Transverse colon (tissue), 4 donors: ENCODE measurements around the gene HOXA3. TPM values are rescaled to one million over a fixed set of nuclear protein-coding genes. Genes with fewer than 3 reads are reported as not detected.
A peak's percentile ranks its signal among the peaks of the same experiment; 100 is the strongest.

Experiments
- DNase-seq: peaks from one replicate; pipeline ENCODE4 v3.0.0-alpha.2; 2019
- H3K27ac ChIP-seq, 4 donors: fragments of 200-600 bp; sonication (generic); 2 replicates each; pipeline ENCODE4 v1.5.1; 2016 to 2018; ENCODE audit warnings: inconsistent platforms in 4 of 4
- H3K27me3 ChIP-seq: fragments of 200-600 bp; sonication (generic); 2 replicates; pipeline ENCODE4 v1.5.1; 2017; ENCODE audit warnings: inconsistent platforms
- H3K36me3 ChIP-seq, 4 donors: fragments of 200-600 bp; sonication (generic); 2 replicates each; pipeline ENCODE4 v1.5.1; 2017 to 2019; ENCODE audit warnings: inconsistent platforms in 4 of 4
- H3K4me1 ChIP-seq, 4 donors: fragments of 200-600 bp; sonication (generic); 2 replicates each; pipeline ENCODE4 v1.5.1; 2017 to 2020; ENCODE audit warnings: inconsistent platforms in 4 of 4
- H3K4me3 ChIP-seq, 4 donors: fragments of 200-600 bp; sonication (generic); 1 replicate in 1 of 4; 2 replicates in 3 of 4; pipeline versions ENCODE4 v1.5.1 to v1.6.1; 2017 to 2019; ENCODE audit warnings: inconsistent platforms in 4 of 4
- H3K9me3 ChIP-seq, 2 donors: fragments of 200-600 bp; sonication (generic); 2 replicates each; pipeline ENCODE4 v1.5.1; 2017 to 2019; ENCODE audit warnings: inconsistent platforms in 2 of 2
- CTCF ChIP-seq, 5 experiments: fragments of 200-600 bp in 3 of 5; fragments of 450-650 bp in 2 of 5; sonication (generic) in 3 of 5; IDR thresholded peaks; 1 replicate in 2 of 5; 2 replicates in 3 of 5; pipeline ENCODE4 v1.5.1; 2016 to 2017; ENCODE audit warnings: antibody characterized with exemption in 5 of 5, inconsistent platforms in 3 of 5, mild to moderate bottlenecking in 2 of 5, moderate library complexity in 1 of 5
- EP300 ChIP-seq: sonication (generic); formaldehyde crosslinking; IDR thresholded peaks from one replicate; pipeline ENCODE4 v1.6.1; 2017; ENCODE audit warnings: antibody characterized with exemption, low read depth
- POLR2A ChIP-seq: fragments of 450-650 bp; IDR thresholded peaks from one replicate; pipeline ENCODE4 v1.6.1; 2016; ENCODE audit warnings: antibody characterized with exemption, mild to moderate bottlenecking, moderate library complexity
- POLR2AphosphoS5 ChIP-seq, 3 donors: sonication (generic); formaldehyde crosslinking; IDR thresholded peaks; one replicate each; pipeline ENCODE4 v1.6.1; 2016; ENCODE audit warnings: antibody characterized with exemption in 3 of 3
- WGBS, 2 donors: methylation state at CpG; one replicate each; pipeline ENCODE4 v1.1.5; 2018; ENCODE audit warnings: low coverage in 1 of 2; 5-methylcytosine and 5-hydroxymethylcytosine counted together
- in situ Hi-C, 4 donors: fragments of 200-750 bp; cut with MboI; loops; one replicate each; pipeline versions ENCODE4 v1.15.0 to v1.15.1; 2017; ENCODE audit warnings: low sequenced_read_pairs in 3 of 4, low pct_ligation_motif_present in 1 of 4, low pct_unique_long_range_greater_than_20kb in 1 of 4
- intact Hi-C: fragments of 100-400 bp; cut with DNase I; formaldehyde crosslinking; loops from one replicate; pipeline ENCODE4 v1.15.1; 2023; ENCODE audit warnings: low total_unique reads
- total RNA-seq, 4 donors: library from RNA; depleted of rRNA; stranded (reverse); fragments of >200 nt; gene quantifications; one replicate each; pipeline ENCODE4 v1.1.0, GENCODE V29; 2016

The HOXA3 gene
- total RNA-seq, 4 donors from 2014 or later = 14.1 to 27.3 (median 15.7) TPM

GRCh38 chr7:27199849-27200760 is 47.7 kb upstream of the HOXA3 start, which contains the start of gene HOXA13:
HOXA13 (minus strand) TSS chr7:27200091; CDS start chr7:27200077, 14 bp downstream.
- in situ Hi-C loops = loop anchor here (10.0 to 25.0 kb wide), 8 partner anchors 375 to 1338 kb away; no protein-coding TSS in a partner anchor
- Histone ChIP-seq H3K4me3 (peak within 1 kb of the TSS; percentile 57 to 73 (median 64)), H3K36me3 (no peaks in the 10 kb centered on the region), H3K27me3 (peaks cover 87% of the 10 kb centered on the region), H3K4me1 (peaks cover 3 to 26% (median 6%) of the 10 kb centered on the region in 4 donors), H3K9me3 (no peaks in the 10 kb centered on the region), H3K27ac (peak within 1 kb of the TSS; percentile 82 to 99 (median 96))
- DNase-seq = peak; percentile 88
- intact Hi-C loops = loop anchor here (10.0 kb wide), 2 partner anchors 375 to 975 kb away; no protein-coding TSS in a partner anchor
- TF ChIP-seq POLR2AphosphoS5 (IDR thresholded peaks at IDR 0.05) (peak; percentile 82 to 90 (median 85)), CTCF (IDR thresholded peaks at IDR 0.05) (no peak), EP300 (no peak), POLR2A (peak; percentile 94)
- 1% methylated on average over 12 to 84 of the region's 99 CpGs for WGBS, 2 donors

- peaks cover 86% of the 10 kb centered on the region for H3K27me3 ChIP-seq
- H3K36me3 ChIP-seq = no peaks in the 10 kb centered on the region
- H3K9me3 ChIP-seq = no peaks in the 10 kb centered on the region
- no peak for DNase-seq
- intact Hi-C loops = loop anchor here (10.0 kb wide), 1 partner anchor 976 kb away; no protein-coding TSS in a partner anchor
- H3K4me3 ChIP-seq = peak overlapping the region; percentile 57 to 73 (median 64)
- TF ChIP-seq POLR2AphosphoS5 (IDR thresholded peaks at IDR 0.05) (no peak), POLR2A (no peak), CTCF (IDR thresholded peaks at IDR 0.05) (no peak), EP300 (no peak)
- WGBS, 2 donors = 8% methylated on average over 25 of the region's 93 CpGs; no CpG with 5 or more reads in 1 of the 2 donors
- peak overlapping the region; percentile 82 to 99 (median 96) for H3K27ac ChIP-seq
- H3K4me1 ChIP-seq = peaks cover 0 to 21% (median 2%) of the 10 kb centered on the region in 4 donors
- in situ Hi-C loops = loop anchor here in 2 of 4 donors (25.0 kb wide), 1 partner anchor 1337 kb away; no protein-coding TSS in a partner anchor
These were observed 46.8 kb upstream of the HOXA3 start for GRCh38 chr7:27198871-27199801.

GRCh38 chr7:27198138-27198841 is 45.9 kb upstream of the HOXA3 start:
- H3K27me3 ChIP-seq = peaks cover 85% of the 10 kb centered on the region

More at GRCh38 chr7:27198138-27198841, 45.9 kb upstream of the HOXA3 start:
- Histone ChIP-seq H3K4me1 (peaks cover 0 to 22% (median 2%) of the 10 kb centered on the region in 4 donors), H3K27ac (peak overlapping the region; percentile 82 to 99 (median 96)), H3K9me3 (no peaks in the 10 kb centered on the region), H3K36me3 (no peaks in the 10 kb centered on the region), H3K4me3 (peak overlapping the region; percentile 57 to 73 (median 64))
- WGBS, 2 donors = 16 to 22% methylated on average over 17 to 29 of the region's 29 CpGs
- intact Hi-C loops = loop anchor here (10.0 kb wide), 1 partner anchor 977 kb away; no protein-coding TSS in a partner anchor
- TF ChIP-seq POLR2AphosphoS5 (IDR thresholded peaks at IDR 0.05) = peak in 1 of 3 donors; percentile 50
- TF ChIP-seq POLR2A = peak; percentile 29
- TF ChIP-seq EP300 = no peak
- TF ChIP-seq CTCF (IDR thresholded peaks at IDR 0.05) = no peak
- no peak for DNase-seq
- in situ Hi-C loops = loop anchor here in 2 of 4 donors (25.0 kb wide), 1 partner anchor 1336 kb away; no protein-coding TSS in a partner anchor
